ENCODE results near the gene TMEM132E.

GRCh38 chr17:34566873-34567272 is 12.5 kb upstream of the TMEM132E start:
- TF ChIP-seq CTCF (IDR thresholded peaks at IDR 0.05) (no peak), POLR2A (IDR thresholded peaks at IDR 0.05) (no peak)

Measured in testis (tissue), 2 donors.